ENCODE measurements around the gene E4F1. TPM values are rescaled to one million over a fixed set of nuclear protein-coding genes. Genes with fewer than 3 reads are reported as not detected.

The E4F1 gene
- total and polyA plus RNA-seq, 2 donors (not counting 1 experiment from before 2014, with no cell fraction given): 41.8 to 70.9 TPM

GRCh38 chr16:2273931-2274330 lies 50.5 kb downstream of the E4F1 start:
- TF ChIP-seq EZH2 (IDR thresholded peaks at IDR 0.05; ENCODE audit: borderline replicate concordance, insufficient read depth, low read depth, low read length, poor library complexity, severe bottlenecking): no peak
- no peak for TF ChIP-seq CTCF (IDR thresholded peaks at IDR 0.05)
- WGBS (ENCODE audit: insufficient coverage): 97% methylated on average over 10 of the region's 10 CpGs
- POLR2A ChIA-PET: no interaction called here
- no peak overlapping the region for H3K4me3 ChIP-seq (ENCODE audit: control extremely low read depth in 1 of 5, extremely low read depth in 1 of 5, insufficient read depth in 1 of 5, low read depth in 2 of 5, low read length in 4 of 5)
- no peaks in the 10 kb centered on the region for H3K27me3 ChIP-seq (replicated peaks in 1 of 4; ENCODE audit: control extremely low read depth in 1 of 4, control insufficient read depth in 3 of 4, insufficient read depth in 4 of 4, low read length in 3 of 4)
- H3K4me1 ChIP-seq (ENCODE audit: control insufficient read depth in 2 of 2, insufficient read depth in 2 of 2, low read length in 2 of 2): peaks cover 9 to 10% of the 10 kb centered on the region in 2 donors
- H4K20me1 ChIP-seq (ENCODE audit: control insufficient read depth, insufficient read depth, low read length, poor library complexity, severe bottlenecking): peaks cover 10% of the 10 kb centered on the region
- no peaks in the 10 kb centered on the region for H3K9me3 ChIP-seq (ENCODE audit: control extremely low read depth in 1 of 3, control insufficient read depth in 2 of 3, insufficient read depth in 1 of 3, low read length in 2 of 3)
- Mint-ChIP-seq H3K27ac (no peak overlapping the region), H3K9me3 (ENCODE audit: insufficient read depth) (no peaks in the 10 kb centered on the region), H3K27me3 (no peaks in the 10 kb centered on the region), H3K4me1 (peaks cover 10% of the 10 kb centered on the region), H3K4me3 (no peak overlapping the region)
- H2AFZ ChIP-seq (ENCODE audit: insufficient read depth, low read depth, low read length, poor library complexity, severe bottlenecking): no peak overlapping the region
- CTCF ChIA-PET: no interaction called here
- ATAC-seq (ENCODE audit: low read depth): no peak
- no peaks in the 10 kb centered on the region for H3K36me3 ChIP-seq (replicated peaks in 1 of 2; ENCODE audit: control extremely low read depth in 1 of 2, control insufficient read depth in 1 of 2, extremely low read depth in 1 of 2, insufficient read depth in 2 of 2, low read length in 1 of 2)
- peaks cover 26% of the 10 kb centered on the region for H3K79me2 ChIP-seq (ENCODE audit: control insufficient read depth, insufficient read depth, low read length)
- H3K4me2 ChIP-seq (replicated peaks; ENCODE audit: low read depth, low read length, poor library complexity, severe bottlenecking): no peak overlapping the region
- intact Hi-C loops (cut with micrococcal nuclease): no loop called here
- no peak for DNase-seq
- no peak overlapping the region for H3K9ac ChIP-seq (ENCODE audit: low read length)
- no peak overlapping the region for H3K27ac ChIP-seq (ENCODE audit: low read length in 2 of 2)

GRCh38 chr16:2275476-2276367 lies 52.3 kb downstream of the E4F1 start:
- Histone ChIP-seq H3K79me2 (ENCODE audit: control insufficient read depth, insufficient read depth, low read length) (peaks cover 14% of the 10 kb centered on the region), H2AFZ (ENCODE audit: insufficient read depth, low read depth, low read length, poor library complexity, severe bottlenecking) (no peak overlapping the region), H3K4me3 (ENCODE audit: control extremely low read depth in 1 of 5, extremely low read depth in 1 of 5, insufficient read depth in 1 of 5, low read depth in 2 of 5, low read length in 4 of 5) (no peak overlapping the region), H3K36me3 (replicated peaks in 1 of 2; ENCODE audit: control extremely low read depth in 1 of 2, control insufficient read depth in 1 of 2, extremely low read depth in 1 of 2, insufficient read depth in 2 of 2, low read length in 1 of 2) (no peaks in the 10 kb centered on the region), H3K4me2 (replicated peaks; ENCODE audit: low read depth, low read length, poor library complexity, severe bottlenecking) (no peak overlapping the region), H3K9ac (ENCODE audit: low read length) (no peak overlapping the region), H3K27me3 (replicated peaks in 1 of 4; ENCODE audit: control extremely low read depth in 1 of 4, control insufficient read depth in 3 of 4, insufficient read depth in 4 of 4, low read length in 3 of 4) (no peaks in the 10 kb centered on the region), H4K20me1 (ENCODE audit: control insufficient read depth, insufficient read depth, low read length, poor library complexity, severe bottlenecking) (no peaks in the 10 kb centered on the region), H3K27ac (ENCODE audit: low read length in 2 of 2) (no peak overlapping the region), H3K4me1 (ENCODE audit: control insufficient read depth in 2 of 2, insufficient read depth in 2 of 2, low read length in 2 of 2) (no peaks in the 10 kb centered on the region), H3K9me3 (ENCODE audit: control extremely low read depth in 1 of 3, control insufficient read depth in 2 of 3, insufficient read depth in 1 of 3, low read length in 2 of 3) (no peaks in the 10 kb centered on the region)
- Mint-ChIP-seq H3K27me3 (no peaks in the 10 kb centered on the region), H3K4me1 (no peaks in the 10 kb centered on the region), H3K9me3 (ENCODE audit: insufficient read depth) (no peaks in the 10 kb centered on the region), H3K4me3 (no peak overlapping the region), H3K27ac (no peak overlapping the region)
- intact Hi-C loops (cut with micrococcal nuclease): no loop called here
- ATAC-seq (ENCODE audit: low read depth): no peak
- WGBS (ENCODE audit: insufficient coverage): 87% methylated on average over 29 of the region's 30 CpGs
- DNase-seq: no peak
- ChIA-PET CTCF (no interaction called here), POLR2A (no interaction called here)
- TF ChIP-seq EZH2 (IDR thresholded peaks at IDR 0.05; ENCODE audit: borderline replicate concordance, insufficient read depth, low read depth, low read length, poor library complexity, severe bottlenecking) (no peak), CTCF (IDR thresholded peaks at IDR 0.05) (no peak)

Measured in B cell (primary cell).